HepG2 (cell line): ENCODE measurements around the gene MMP17. TPM values are rescaled to one million over a fixed set of nuclear protein-coding genes. Genes with fewer than 3 reads are reported as not detected.

Experiments
- GATA4 ChIP-seq: sonication (generic); IDR thresholded peaks from 2 replicates; pipeline ENCODE4 v1.6.1; 2016; ENCODE audit warnings: antibody characterized with exemption, low read depth, borderline replicate concordance
- GATAD2A ChIP-seq: IDR thresholded peaks from 2 replicates; pipeline ENCODE4 v1.6.1; 2016
- GMEB2 ChIP-seq: IDR thresholded peaks from 2 replicates; pipeline ENCODE4 v1.6.1; 2016; ENCODE audit warnings: missing biosample characterization, missing genetic modification reagents, low read depth
- HDAC1 ChIP-seq: sonication (generic); formaldehyde crosslinking; IDR thresholded peaks from 2 replicates; pipeline ENCODE4 v1.5.1; 2020; ENCODE audit warnings: mild to moderate bottlenecking, missing genetic modification reagents
- MXD4 ChIP-seq: IDR thresholded peaks from 2 replicates; pipeline ENCODE4 v1.6.1; 2016; ENCODE audit warnings: mild to moderate bottlenecking, missing biosample characterization, missing genetic modification reagents
- PAXIP1 ChIP-seq: sonication (generic); formaldehyde crosslinking; conservative IDR thresholded peaks from 2 replicates; pipeline ENCODE4 v1.4.0; 2020; ENCODE audit warnings: mild to moderate bottlenecking, missing genetic modification reagents, moderate library complexity
- PHF5A ChIP-seq: IDR thresholded peaks from one replicate; pipeline ENCODE4 v1.6.1; 2018; ENCODE audit warnings: low read depth, missing genetic modification reagents; ENCODE audit not compliant: unreplicated experiment
- REPIN1 ChIP-seq: sonication (generic); formaldehyde crosslinking; IDR thresholded peaks from 2 replicates; pipeline ENCODE4 v1.8.0; 2022; ENCODE audit warnings: missing genetic modification reagents, low read depth, mild to moderate bottlenecking, borderline replicate concordance
- TAF15 ChIP-seq: fragments of 200-400 bp; formaldehyde crosslinking; IDR thresholded peaks from one replicate; pipeline ENCODE4 v1.6.1; 2018; ENCODE audit warnings: mild to moderate bottlenecking, low read depth, low read length; ENCODE audit not compliant: poor library complexity, severe bottlenecking
- TFE3 ChIP-seq: IDR thresholded peaks from 2 replicates; pipeline ENCODE4 v1.6.1; 2016
- ZBTB46 ChIP-seq: sonication (generic); formaldehyde crosslinking; IDR thresholded peaks from 2 replicates; pipeline ENCODE4 v1.4.0; 2020; ENCODE audit warnings: mild to moderate bottlenecking, missing genetic modification reagents, borderline replicate concordance
- ZNF251 ChIP-seq: sonication (generic); formaldehyde crosslinking; IDR thresholded peaks from 2 replicates; pipeline ENCODE4 v1.9.0; 2021; ENCODE audit warnings: mild to moderate bottlenecking, missing genetic modification reagents
- ZNF280B ChIP-seq: sonication (generic); formaldehyde crosslinking; IDR thresholded peaks from 2 replicates; pipeline ENCODE4 v1.5.0; 2020; ENCODE audit warnings: missing genetic modification reagents, mild to moderate bottlenecking, borderline replicate concordance
- ZNF30 ChIP-seq: sonication (generic); formaldehyde crosslinking; IDR thresholded peaks from 2 replicates; pipeline ENCODE4 v1.5.0; 2020; ENCODE audit warnings: mild to moderate bottlenecking, missing genetic modification reagents
- ZNF550 ChIP-seq: sonication (generic); formaldehyde crosslinking; IDR thresholded peaks from 2 replicates; pipeline ENCODE4 v1.4.0; 2020; ENCODE audit warnings: mild to moderate bottlenecking, missing genetic modification reagents, borderline replicate concordance
- ZNF7 ChIP-seq: IDR thresholded peaks from 2 replicates; pipeline ENCODE4 v1.6.1; 2016; ENCODE audit warnings: missing biosample characterization, missing genetic modification reagents
- ZNF749 ChIP-seq: sonication (generic); formaldehyde crosslinking; IDR thresholded peaks from 2 replicates; pipeline ENCODE4 v1.8.0; 2022; ENCODE audit warnings: mild to moderate bottlenecking, missing genetic modification reagents, moderate library complexity, borderline replicate concordance
- polyA plus RNA-seq, 8 experiments: library from polyadenylated mRNA; depleted of rRNA in 3 of 8; stranded (reverse) in 7 of 8; unstranded in 1 of 8; fragments of >200 nt; fragmentation: Illumina TruSeq in 4 of 8; extraction: Trizol in 4 of 8; gene quantifications; 2 replicates each; pipeline versions ENCODE4 v1.2.1 to v1.2.3, GENCODE V29; 2011 to 2016; ENCODE audit warnings: low read depth in 4 of 8, missing spikeins in 1 of 8, mixed read lengths in 1 of 8; ENCODE audit not compliant: insufficient read depth in 1 of 8
- total RNA-seq, 5 experiments: library from RNA; depleted of rRNA; stranded (reverse); fragments of >200 nt; fragmentation: Illumina TruSeq; extraction: Trizol; gene quantifications; 2 replicates each; pipeline ENCODE4 v1.2.3, GENCODE V29; 2016; ENCODE audit warnings: low read depth in 1 of 5

MMP17 gene
- total and polyA plus RNA-seq, 2 of the 13 experiments (the other 11 are each of a cell fraction or from before 2014, with no cell fraction given), result 0.55 to 0.80 TPM

GRCh38 chr12:131818821-131819585 lies 9.2 kb upstream of the MMP17 start (continued):
- TF ChIP-seq ZNF30 (CRISPR knock-in tag), result no peak
- no peak for TF ChIP-seq TAF15
- no peak for TF ChIP-seq ZBTB46 (CRISPR knock-in tag)
- TF ChIP-seq GATA4, result no peak
- no peak for TF ChIP-seq HDAC1 (CRISPR knock-in tag)
- no peak for TF ChIP-seq ZNF749 (CRISPR knock-in tag)
- TF ChIP-seq TFE3 (CRISPR knock-in tag), result no peak
- no peak for TF ChIP-seq PAXIP1 (CRISPR knock-in tag)
- no peak for TF ChIP-seq GMEB2 (CRISPR knock-in tag)
- TF ChIP-seq GATAD2A (CRISPR knock-in tag), result no peak
- TF ChIP-seq PHF5A (CRISPR knock-in tag), result no peak
- 0 out of 2 replicates have a peak, but pooled peaks have one; percentile 18 for TF ChIP-seq ZNF280B (CRISPR knock-in tag)
- TF ChIP-seq ZNF550, result no peak
- TF ChIP-seq ZNF251, result no peak
- TF ChIP-seq REPIN1 (CRISPR knock-in tag), result no peak
- no peak for TF ChIP-seq MXD4
- no peak for TF ChIP-seq ZNF7
